NCI-H187 (cell line): ENCODE measurements around the gene LIF.
"Not testable (repeated sequence)": the region's sequence is repeated elsewhere in the genome, so short reads cannot be mapped to it uniquely, and the experiment has no call there.

Experiments
- DNase-seq, 2 experiments: peaks; one replicate each; lab custom pipeline; 2025; lab: John Stamatoyannopoulos, UW

LIF gene

DNA sequence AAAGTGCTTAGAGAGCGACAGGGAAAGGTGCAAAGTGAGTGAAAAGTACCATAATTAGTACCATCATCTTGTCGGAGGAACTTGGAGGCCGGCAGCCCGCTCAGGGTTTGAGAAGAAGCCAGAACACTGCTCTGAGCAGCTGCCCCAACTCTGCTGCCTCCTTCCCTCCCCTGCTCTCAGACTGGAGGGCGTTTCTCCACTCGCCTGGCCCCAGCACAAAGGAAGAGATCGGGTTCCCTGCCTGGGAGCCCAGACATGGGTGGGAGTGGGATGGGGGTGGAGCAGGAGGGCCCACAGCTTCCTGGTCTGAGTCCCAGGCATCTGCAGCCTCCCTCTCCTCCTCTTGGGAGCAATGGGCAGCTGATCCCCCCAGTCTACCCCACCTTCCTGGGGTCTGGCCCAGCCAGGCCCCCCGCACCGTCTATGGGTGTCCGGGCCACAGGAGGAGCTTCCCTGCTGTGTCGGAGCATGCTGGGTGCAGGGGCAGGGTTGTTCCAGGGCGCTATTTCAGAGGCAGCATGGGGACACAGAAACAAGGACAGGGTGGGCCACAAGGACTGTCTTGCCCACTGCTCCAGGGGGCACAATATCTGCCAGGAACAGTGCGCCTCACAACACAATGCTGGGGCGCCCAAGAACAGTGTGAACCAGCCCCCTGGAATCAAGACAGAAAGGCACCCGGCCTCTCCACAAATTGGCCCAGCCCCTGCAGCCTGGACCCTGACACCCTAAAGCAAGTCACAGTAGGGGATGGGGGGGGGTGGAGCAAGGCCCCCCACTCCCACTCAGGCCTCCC is 4.8 kb downstream of the LIF start:
- no peak for DNase-seq

DNA sequence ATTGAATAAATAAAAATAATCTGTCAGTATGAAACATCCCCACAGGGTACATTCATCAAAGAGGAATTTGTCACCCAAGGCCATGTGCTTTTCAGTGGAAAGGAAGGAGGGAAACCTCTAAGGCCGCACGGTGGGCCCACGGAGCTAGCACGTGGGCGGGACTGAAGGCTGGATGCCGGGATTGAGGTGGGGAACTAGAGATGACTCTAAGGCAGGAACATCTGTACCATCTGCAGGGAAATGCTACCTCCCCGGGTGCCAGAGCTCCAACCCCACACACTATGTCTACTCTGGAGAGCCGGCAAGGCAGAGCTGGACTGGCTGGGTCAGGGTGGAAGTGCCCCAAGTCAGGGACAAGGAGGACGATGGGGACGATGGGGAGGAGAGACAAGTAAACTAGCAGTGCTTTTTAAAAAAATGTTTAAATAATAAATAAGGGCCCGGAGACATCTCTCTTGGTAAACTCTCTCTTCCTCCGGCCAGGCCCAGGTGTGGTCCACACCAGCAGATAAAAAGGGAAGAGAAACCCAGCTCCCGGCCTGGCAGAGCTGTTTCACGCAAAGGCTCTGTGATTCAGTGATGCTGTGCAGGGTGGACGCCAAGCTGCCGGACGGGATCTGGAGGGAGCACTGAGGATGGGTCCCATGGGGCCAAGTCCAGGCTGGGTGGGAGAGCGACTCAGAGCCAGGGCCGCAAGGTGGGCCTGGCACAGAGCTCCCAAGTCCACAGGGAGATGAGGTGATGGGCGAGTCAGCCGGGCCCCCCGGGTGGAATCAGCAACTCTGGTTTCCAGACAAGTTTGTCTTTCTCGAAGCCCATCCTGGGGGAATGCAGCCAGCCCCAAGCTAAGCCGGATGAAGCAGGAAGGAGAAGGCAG is 5.8 kb downstream of the LIF start:
- no peak for DNase-seq

DNA sequence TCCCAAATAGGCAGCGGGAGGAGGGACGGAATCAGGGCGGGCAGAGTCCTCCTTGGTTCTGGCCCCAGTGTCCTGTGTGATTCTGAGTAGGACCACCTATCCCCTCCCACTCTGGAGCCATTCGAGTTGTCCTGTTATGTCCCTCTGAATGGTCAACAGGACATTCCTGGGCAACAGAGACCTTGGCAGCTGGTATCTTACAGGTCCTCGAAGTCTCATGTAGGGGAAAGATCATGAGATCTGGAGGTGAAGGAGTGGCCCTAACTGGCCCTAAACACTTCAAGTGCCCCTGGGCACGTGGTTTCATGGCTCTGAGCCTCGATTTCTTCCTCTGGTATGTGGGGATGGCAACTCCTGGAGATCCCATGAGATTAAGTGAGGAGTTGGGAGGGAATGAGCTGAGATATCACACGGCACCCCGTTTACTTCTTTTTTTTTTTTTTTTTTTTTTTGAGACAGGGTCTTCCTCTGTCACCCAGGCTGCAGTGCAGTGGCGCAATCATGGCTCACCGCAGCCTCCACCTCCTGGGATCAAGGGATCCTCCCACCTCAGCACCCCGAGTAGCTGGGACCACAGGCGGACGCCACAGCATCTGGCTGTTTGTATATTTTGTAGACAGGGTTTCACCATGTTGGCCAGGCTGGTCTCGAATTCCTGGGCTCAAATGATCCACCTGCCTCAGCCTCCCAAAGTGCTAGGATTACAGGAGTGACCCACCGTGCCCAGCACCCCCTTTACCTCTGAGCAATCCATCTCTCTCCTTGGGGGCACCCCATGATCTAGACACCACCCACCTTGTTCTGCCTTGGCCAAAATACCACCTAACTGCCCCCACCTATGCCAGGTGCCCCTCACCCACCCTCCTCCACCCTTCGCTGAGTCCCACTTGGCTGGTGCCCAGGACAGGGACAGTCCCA is 6.8 kb downstream of the LIF start:
- no peak for DNase-seq

DNA sequence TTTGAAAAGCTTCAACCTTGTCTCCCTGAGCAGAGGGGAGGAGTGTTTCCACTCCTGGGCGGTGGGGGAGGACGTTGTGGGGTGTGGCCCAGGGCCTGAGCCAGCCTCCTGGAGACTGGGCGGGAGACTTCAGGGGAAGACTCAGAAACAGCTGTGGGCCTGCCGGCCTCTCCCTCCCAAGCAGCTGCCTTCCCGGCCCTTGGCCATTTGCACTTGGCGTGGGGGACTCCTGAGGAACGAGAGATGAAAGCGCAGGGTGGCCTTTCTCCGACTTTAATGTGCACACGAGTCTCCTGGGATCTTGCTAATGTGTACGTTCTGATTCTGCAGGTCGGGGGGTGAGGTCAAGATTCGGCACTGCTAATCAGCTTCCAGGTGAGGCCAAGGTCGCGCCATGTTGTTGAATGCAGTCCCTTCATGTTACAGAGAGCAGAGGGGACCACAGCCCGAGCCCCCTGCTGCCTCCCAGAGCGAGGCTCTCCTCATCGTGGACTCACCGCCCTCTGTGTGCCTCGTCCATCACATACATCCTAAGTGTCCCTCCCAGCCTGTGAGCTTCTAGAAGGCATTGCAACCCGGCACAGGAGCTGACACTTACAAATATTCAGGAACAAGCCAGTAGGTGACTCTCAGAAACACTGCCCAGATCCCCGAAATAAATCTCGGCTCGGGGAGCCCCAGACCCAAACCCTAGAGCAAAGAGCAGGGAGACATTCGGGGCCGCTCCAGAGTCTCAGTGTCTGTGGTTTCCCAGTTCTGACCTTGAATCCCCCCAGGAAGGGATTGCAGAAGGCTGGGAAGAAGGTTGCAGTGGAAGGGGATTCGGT is 7.7 kb downstream of the LIF start:
- no peak for DNase-seq

DNA sequence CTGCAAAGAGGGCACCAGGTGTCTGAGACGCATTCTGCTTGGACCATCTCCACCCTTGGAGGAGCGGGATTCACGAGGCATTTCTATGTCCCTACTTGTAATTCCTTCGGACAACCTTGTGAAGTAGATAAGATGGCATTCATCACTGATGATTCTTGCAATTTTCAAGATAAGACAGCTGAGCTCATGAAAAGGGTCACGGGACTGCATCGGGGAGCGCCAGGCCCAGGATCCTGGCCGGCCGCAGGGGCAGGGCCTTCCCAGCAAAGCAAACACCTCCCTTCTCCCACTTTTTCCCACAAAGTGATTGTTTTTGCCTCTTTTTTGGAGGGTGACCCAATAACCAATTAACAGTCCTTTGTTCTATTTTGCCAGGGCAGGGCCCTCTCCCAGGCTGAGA is 8.4 kb downstream of the LIF start:
- DNase-seq, result no peak

DNA sequence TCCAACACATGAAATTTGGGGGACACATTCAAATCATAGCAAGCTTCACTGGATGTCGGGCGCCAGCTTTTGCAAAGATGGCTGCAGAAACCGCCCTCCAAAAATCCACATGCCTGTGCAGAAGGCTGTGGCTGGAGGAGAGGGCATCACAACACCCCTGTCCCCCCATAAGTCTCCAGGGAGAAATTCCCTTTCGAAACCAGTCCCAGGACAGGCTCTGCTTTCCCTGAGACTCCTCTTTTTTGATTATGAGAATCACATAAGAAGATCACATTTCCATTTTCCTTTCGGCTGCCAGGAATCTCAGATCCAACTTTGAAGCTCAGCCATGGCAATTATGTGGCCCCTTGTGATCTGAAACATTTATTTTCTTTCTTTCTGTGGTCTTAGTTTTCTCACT is 9.7 kb downstream of the LIF start:
- no peak for DNase-seq

DNA sequence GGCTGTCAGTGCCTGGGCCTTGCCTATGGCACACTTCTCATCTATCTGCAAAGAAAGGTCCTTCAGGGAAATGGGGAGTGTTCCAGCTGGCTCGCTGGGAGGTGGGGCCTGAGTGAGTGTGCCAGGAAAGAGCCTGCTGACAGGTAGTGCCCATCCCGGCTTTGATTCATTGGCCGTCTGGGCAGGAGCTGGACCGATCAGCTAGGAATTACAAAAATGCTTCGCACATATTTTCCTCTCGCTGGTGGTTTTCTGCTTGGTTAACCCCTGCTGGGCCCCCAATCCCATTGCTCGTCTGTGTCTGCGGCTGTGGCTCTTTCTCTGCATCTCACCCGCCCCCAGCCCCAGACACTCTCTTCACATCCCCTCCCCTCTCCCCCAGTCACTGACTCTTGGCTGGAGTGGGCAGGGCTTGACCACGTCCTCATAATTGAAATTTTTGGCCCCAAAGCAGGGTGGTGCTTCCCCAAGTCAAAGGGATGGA is 10.8 kb downstream of the LIF start:
- no peak for DNase-seq

DNA sequence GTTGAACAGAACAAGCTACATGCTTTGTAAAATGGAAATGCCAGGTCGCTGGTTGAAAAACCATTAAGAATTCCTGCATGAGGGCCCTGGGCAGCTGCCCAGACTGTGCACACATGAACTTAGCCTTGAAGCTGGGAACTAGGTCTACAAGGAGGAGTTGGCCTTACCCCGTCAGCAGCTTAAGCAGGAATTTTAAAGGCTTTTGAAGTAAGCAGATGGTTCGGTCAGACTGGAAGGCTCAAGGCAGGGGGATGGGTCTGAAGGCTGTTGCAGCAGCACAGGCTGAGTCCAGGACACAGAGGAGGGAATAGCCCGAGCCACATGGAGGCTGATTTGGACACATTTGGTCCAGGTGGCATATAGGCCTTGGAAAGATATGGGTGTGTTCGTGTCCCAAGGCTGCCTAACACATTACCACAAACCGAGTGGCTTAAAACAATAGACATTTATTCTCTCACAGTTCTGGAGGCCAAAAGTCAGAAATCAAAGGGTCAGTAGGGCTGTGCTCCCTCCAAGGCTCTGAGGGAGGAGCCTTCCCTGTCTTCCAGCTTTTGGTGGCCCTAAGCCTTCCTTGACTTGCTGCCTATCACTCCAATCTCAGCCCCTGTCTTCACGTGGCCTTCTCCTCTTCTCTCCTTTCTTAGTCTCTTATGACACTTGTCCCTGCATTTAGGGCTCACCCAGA is 11.6 kb downstream of the LIF start:
- DNase-seq, result no peak

DNA sequence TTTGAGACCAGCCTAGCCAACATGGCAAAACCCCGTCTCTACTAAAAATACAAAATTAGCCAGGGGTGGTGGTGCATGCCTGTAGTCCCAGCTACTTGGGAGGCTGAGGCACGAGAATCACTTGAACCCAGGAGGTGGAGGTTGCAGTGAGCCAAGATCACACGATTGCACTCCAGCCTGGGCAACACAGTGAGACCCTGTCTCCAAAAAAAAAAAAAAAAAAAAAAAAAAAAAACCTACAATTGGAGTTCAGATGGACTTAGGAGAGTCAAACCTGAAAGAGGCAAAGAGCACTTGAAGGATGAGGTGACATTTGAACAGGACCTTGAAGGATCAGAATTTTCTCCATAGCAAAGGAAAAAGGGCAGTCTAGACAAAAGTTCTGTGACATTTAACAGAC is 12.2 kb downstream of the LIF start:
- DNase-seq, result not testable (repeated sequence)

DNA sequence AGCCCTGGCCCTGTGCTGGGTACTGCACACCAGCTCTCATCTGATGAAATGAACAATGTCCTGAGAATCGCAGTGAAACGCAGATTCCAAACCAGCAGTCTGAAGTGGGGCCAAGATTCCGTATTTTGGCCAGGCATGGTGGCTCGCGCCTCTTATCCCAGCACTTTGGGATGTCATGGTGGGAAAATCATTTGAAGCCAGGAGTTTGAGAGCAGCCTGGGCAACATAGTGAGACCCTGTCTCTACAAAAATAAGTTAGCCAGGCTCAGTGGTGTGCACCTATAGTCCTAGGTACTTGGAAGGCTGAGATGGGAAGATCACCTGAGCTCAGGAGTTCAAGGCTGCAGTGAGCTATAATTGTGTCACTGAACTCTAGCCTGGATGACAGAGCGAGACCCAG is 13.0 kb downstream of the LIF start:
- DNase-seq, result no peak

DNA sequence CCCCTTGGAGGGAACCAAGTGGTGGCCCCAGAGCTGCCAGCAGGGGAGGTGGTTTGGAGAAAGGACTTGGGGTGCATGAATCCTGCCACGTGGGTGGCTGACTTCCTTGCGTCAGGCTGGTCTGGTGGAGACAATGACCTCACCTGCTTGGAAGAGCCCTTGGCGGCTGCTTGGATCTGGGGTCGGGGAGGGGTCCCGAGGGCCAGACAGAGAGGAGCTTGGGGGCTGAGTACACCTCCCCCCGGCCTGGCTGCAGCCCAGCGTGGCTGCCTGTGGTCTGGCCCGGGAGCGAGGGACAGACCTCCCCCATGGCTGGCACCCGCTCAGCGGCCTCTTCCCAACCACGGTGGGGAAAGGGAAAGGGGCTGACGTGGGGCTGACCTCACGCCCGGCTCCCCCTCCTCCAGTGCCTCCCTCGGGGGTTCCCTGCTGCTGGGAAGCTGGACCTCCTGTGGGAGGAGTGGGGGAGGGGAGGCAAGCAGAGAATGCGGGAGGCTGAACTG is 13.8 kb downstream of the LIF start:
- no peak for DNase-seq

DNA sequence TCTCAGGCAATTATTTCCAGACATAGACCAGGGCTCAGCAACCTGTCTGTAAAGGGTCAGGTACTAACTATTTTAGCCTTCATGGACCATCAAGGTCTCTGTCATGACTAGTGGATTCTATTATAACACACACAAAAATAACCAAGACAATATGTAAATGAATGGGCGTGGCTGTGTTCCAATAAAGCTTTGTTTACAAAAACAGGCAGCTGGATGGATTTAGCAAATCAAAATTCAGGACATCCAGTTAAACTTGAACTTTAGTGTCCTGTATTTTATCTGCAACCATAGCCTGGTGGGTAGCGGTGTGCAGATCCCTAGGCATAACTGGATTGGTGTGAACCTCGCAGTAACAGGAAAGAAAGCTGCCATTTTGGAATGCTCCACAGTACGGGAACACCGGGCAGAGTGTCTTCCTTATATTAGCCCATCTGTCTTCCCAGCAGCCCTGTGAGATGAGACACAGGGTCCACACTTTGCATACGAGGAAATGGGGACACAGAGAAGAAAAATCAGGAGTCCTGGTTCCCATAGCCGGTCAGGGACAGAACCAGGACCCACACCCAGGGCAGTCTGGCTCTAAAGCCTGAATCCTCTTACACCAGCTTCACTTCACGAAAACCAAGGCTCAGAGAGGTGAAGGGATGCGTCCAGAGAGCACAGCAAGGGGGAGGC is 15.6 kb downstream of the LIF start:
- DNase-seq, result no peak

DNA sequence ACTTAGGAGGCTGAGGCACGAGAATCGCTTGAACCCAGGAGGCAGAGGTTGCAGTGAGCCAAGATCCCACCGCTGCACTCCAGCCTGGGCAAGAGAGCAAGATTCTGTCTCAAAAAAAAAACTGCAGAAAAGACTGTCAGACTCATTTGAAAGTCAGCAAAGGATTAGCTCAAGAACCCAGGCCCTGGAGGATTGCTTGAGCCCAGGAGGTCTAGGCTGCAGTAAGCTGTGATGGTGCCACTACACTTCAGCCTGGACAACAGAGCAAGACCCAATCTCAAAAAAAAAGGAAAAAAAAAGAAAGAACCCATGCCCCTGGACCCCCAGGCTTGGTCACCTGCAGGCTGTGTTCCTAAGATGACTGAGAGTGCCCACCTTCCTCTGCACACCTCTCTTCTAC is 16.2 kb downstream of the LIF start:
- no peak for DNase-seq

DNA sequence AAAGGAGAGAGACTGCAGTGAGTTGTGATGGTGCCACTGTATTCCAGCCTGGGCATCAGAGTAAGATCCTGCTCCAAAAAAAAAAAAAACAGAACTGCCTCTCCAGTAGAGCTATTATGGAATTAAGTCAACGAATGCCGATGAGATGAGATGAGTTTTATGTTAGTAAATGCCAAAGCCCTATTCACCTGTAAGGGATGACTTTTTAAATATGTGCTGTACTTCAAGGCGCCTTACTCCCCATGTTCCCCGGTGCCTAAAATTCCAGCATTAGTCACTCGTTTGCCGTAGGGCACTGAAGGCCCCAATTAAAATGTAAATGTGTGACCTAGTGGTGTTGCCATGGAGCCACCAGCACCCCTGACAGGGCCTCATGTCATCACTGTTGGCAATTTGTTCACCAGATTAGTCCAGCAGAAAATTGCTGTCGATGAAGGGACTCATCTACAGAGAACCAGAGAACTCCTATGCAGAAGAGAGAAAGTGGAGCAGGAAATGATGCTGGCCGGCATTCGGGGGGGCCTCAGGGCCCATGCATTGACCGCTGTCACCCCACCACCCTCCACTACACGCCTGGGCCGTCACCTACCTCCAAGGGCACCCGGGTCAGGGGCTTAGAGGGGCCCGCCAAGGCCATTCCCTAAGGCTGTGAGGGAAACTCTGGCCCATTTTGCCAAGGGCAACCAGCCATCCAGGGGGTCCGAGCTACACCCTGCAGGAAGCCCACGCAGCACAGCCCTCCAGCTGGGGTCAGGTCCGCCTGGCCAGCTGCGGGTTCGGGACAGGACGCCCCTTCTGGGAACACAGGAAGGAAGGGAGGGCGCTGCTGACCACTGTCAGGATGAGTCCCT is 17.8 kb downstream of the LIF start:
- DNase-seq, result no peak

DNA sequence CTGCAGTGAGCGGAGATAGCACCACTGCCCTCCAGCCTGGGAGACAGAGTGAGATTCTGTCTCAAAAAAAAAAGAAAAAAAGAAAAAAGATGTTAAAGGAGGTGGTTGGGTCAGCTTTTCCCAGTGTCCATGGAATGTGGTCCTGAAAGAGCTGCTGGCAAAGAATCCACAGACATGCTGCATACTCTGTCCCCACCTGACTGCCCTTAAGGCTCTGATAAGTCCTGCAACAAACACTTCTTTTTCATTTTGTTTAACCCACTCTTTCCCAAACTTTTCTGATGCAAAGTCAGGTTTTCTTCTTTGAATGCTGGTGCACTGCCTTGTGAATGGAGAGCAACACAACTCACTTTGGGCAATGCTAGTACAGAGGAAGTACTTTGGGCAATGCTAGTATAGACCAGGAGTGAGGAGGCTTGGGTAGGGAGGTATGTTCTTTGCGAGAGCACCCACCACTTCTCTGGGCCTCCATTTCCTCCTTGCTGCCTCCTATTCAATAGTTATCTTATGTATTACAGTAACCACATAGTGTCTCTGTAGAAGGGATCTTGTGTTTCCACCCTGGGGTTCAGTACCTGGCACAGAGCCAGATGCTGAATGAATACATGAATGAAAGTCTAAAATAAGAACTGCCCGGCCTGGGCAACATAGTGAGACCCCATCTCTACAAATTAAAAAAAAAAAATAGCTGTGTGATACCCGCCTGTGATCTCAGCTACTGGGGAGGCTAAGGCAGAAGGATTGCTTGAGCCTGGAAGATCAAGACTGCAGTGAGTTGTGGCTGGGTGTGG is 18.9 kb downstream of the LIF start:
- DNase-seq, result no peak

DNA sequence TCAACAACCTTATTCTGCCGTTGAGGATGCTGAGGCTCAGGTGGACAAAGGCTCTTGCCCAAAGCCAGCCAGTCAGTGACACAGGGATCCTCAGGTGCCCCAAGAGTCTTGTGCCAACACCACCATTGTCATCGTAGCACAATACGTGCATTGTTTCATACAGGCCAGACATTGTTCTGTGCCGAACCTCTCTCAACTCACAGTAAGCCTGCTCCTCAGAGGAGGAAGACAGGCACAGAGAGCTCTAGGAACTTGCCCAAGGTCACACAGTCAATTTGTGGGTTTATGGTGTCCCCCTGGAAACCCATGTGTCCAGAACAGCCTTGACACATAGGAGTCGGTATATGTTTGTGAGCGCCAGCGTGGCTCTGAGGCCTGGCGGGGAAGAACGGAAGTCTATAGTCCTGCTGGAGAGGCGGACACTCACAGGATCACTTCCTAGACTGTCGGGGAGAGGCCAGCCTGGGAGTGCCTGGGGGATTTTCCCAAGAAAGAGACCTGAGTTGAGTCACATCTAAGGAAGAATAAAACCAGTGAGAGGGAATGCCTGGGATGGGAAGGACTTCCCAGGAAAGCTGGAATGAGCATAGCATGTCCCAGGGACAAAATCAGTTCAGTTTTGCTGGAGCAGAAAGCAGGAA is 20.2 kb downstream of the LIF start:
- no peak for DNase-seq

DNA sequence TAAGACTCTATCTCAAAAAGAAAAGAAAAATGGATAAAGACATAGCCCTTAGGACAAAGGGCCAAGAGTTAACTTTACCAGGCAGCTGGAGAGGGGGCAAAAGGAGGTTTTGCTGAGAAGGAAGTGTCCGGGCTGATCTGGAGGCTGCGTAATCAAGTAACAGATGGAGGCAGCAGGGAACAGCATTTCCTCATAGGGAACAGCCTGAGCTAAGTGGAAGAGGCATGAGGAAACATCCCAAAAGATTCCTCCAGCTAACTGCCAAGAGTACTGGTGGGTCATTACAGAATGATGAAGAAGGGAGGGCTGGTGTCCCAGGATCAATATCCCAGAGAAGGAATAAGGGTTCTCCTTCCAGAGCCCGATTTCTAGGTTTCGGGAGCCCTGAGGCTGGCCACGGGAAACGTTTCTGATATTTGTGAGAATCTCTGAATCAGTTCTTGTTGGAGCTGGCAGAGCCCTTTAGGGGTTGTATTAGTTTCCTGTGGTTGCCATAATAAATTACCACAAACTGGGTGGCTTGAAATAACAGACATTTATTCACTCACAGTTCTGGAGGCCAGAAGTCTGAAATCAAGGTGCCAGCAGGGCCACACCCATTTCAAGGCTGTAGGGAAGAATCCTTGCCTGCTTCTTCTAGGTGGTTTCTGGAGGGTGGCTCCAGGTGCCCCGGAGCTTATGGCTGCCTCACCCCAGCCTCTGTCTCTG is 21.2 kb downstream of the LIF start:
- DNase-seq, result no peak
